HepG2 (cell line): ENCODE measurements around the gene AHCYL2. TPM values are rescaled to one million over a fixed set of nuclear protein-coding genes. Genes with fewer than 3 reads are reported as not detected.

Source experiments
- DNMT1 ChIP-seq: sonication (generic); formaldehyde crosslinking; IDR thresholded peaks from 2 replicates; pipeline ENCODE4 v1.5.1; 2020; ENCODE audit warnings: mild to moderate bottlenecking, missing genetic modification reagents
- FOXO1 ChIP-seq: sonication (generic); formaldehyde crosslinking; IDR thresholded peaks from 2 replicates; pipeline ENCODE4 v1.4.0; 2020; ENCODE audit warnings: missing genetic modification reagents
- MED13 ChIP-seq: sonication (generic); formaldehyde crosslinking; IDR thresholded peaks from 2 replicates; pipeline ENCODE4 v1.5.0; 2020; ENCODE audit warnings: missing genetic modification reagents
- POLR2G ChIP-seq: fragments of 200-400 bp; formaldehyde crosslinking; IDR thresholded peaks from 2 replicates; pipeline ENCODE4 v1.6.1; 2018; ENCODE audit warnings: mild to moderate bottlenecking, low read depth, low read length, moderate library complexity
- THYN1 ChIP-seq: sonication (generic); formaldehyde crosslinking; IDR thresholded peaks from 2 replicates; pipeline ENCODE4 v1.8.1; 2023; ENCODE audit warnings: low read depth, mild to moderate bottlenecking, moderate library complexity, missing genetic modification reagents, borderline replicate concordance
- ZFP36L1 ChIP-seq: sonication (generic); formaldehyde crosslinking; IDR thresholded peaks from 2 replicates; pipeline ENCODE4 v1.8.0; 2022; ENCODE audit warnings: mild to moderate bottlenecking, missing genetic modification reagents, moderate library complexity
- ZFP82 ChIP-seq: sonication (generic); formaldehyde crosslinking; IDR thresholded peaks from 2 replicates; pipeline ENCODE4 v1.5.1; 2020; ENCODE audit warnings: mild to moderate bottlenecking, missing genetic modification reagents, borderline replicate concordance
- ZNF225 ChIP-seq: sonication (generic); formaldehyde crosslinking; IDR thresholded peaks from 2 replicates; pipeline ENCODE4 v1.4.0; 2020; ENCODE audit warnings: mild to moderate bottlenecking, missing genetic modification reagents
- ZNF451 ChIP-seq: sonication (generic); formaldehyde crosslinking; IDR thresholded peaks from 2 replicates; pipeline ENCODE4 v1.5.0; 2020; ENCODE audit warnings: mild to moderate bottlenecking, missing genetic modification reagents
- ZNF558 ChIP-seq: sonication (generic); formaldehyde crosslinking; IDR thresholded peaks from 2 replicates; pipeline ENCODE4 v1.9.0; 2022; ENCODE audit warnings: mild to moderate bottlenecking, missing genetic modification reagents, borderline replicate concordance
- ZNF570 ChIP-seq: sonication (generic); formaldehyde crosslinking; IDR thresholded peaks from 2 replicates; pipeline ENCODE4 v1.4.0; 2020; ENCODE audit warnings: mild to moderate bottlenecking, missing genetic modification reagents, borderline replicate concordance
- ZNF775 ChIP-seq: sonication (generic); formaldehyde crosslinking; IDR thresholded peaks from 2 replicates; pipeline ENCODE4 v1.4.0; 2020; ENCODE audit warnings: missing genetic modification reagents, mild to moderate bottlenecking, moderate library complexity, borderline replicate concordance
- ZNF879 ChIP-seq: sonication (generic); formaldehyde crosslinking; IDR thresholded peaks from 2 replicates; pipeline ENCODE4 v1.8.1; 2023; ENCODE audit warnings: missing genetic modification reagents
- ZSCAN12 ChIP-seq: sonication (generic); formaldehyde crosslinking; IDR thresholded peaks from 2 replicates; pipeline ENCODE4 v1.9.0; 2021; ENCODE audit warnings: mild to moderate bottlenecking, missing genetic modification reagents
- polyA plus RNA-seq, 8 experiments: library from polyadenylated mRNA; depleted of rRNA in 3 of 8; stranded (reverse) in 7 of 8; unstranded in 1 of 8; fragments of >200 nt; fragmentation: Illumina TruSeq in 4 of 8; extraction: Trizol in 4 of 8; gene quantifications; 2 replicates each; pipeline versions ENCODE4 v1.2.1 to v1.2.3, GENCODE V29; 2011 to 2016; ENCODE audit warnings: low read depth in 4 of 8, missing spikeins in 1 of 8, mixed read lengths in 1 of 8; ENCODE audit not compliant: insufficient read depth in 1 of 8
- total RNA-seq, 5 experiments: library from RNA; depleted of rRNA; stranded (reverse); fragments of >200 nt; fragmentation: Illumina TruSeq; extraction: Trizol; gene quantifications; 2 replicates each; pipeline ENCODE4 v1.2.3, GENCODE V29; 2016; ENCODE audit warnings: low read depth in 1 of 5
- TF ChIP-seq, protein P1 (sequence below): sonication (generic); formaldehyde crosslinking; IDR thresholded peaks from 2 replicates; pipeline ENCODE4 v1.5.1; 2020; ENCODE audit warnings: mild to moderate bottlenecking, missing genetic modification reagents, moderate library complexity
- TF ChIP-seq, protein P2 (sequence below): sonication (generic); formaldehyde crosslinking; IDR thresholded peaks from 2 replicates; pipeline ENCODE4 v1.5.0; 2020; ENCODE audit warnings: missing genetic modification reagents
- TF ChIP-seq, protein P3 (sequence below): sonication (generic); formaldehyde crosslinking; IDR thresholded peaks from 2 replicates; pipeline ENCODE4 v1.5.0; 2020; ENCODE audit warnings: mild to moderate bottlenecking, missing genetic modification reagents, moderate library complexity
- TF ChIP-seq, protein P4 (sequence below): sonication (generic); formaldehyde crosslinking; conservative IDR thresholded peaks from 2 replicates; pipeline ENCODE4 v1.4.0; 2020; ENCODE audit warnings: mild to moderate bottlenecking, missing genetic modification reagents, moderate library complexity

AHCYL2 gene
- total and polyA plus RNA-seq, 2 of the 13 experiments (the other 11 are each of a cell fraction or from before 2014, with no cell fraction given), result 9.5 to 14.7 TPM

DNA sequence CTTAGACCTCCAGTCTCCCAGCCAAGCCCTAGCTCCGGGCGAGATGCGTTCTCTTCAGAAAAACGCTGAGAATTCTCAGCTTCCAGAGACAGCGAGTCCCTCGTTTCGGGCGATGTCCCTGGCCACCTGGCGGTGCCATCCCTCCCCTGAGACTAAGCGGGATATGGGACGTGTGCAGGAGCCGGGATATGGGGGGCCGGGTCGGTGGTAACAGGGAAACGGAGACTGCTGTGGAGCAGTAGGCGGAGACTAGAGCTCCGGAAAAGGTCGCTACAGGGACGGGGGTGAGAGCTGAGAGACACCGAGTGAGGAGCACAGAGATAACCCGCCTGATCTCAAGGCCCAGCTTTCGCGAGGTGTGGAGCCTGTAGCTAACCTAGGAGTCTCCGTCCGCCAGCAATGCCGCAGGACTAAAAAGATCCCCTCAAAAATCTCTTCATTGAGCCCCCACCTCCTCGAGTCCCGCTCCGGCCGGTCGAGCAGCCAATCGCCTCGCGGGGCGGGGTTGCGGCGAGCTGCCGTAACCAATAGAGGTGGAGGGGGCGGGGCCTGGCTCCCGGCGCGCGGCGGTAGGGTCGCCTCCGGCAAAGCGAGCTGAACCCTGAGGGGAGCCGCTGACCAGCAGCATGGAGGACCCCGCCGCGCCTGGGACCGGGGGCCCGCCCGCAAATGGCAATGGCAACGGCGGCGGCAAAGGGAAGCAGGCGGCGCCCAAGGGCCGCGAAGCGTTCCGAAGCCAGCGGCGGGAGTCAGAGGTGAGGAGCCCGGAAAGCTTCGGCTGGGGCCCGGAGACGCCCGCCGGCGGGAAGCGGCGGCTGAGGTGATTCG lies 209.2 kb downstream of the AHCYL2 start, which contains the start of gene STRIP2 (continued):
- TF ChIP-seq, protein P1, sequence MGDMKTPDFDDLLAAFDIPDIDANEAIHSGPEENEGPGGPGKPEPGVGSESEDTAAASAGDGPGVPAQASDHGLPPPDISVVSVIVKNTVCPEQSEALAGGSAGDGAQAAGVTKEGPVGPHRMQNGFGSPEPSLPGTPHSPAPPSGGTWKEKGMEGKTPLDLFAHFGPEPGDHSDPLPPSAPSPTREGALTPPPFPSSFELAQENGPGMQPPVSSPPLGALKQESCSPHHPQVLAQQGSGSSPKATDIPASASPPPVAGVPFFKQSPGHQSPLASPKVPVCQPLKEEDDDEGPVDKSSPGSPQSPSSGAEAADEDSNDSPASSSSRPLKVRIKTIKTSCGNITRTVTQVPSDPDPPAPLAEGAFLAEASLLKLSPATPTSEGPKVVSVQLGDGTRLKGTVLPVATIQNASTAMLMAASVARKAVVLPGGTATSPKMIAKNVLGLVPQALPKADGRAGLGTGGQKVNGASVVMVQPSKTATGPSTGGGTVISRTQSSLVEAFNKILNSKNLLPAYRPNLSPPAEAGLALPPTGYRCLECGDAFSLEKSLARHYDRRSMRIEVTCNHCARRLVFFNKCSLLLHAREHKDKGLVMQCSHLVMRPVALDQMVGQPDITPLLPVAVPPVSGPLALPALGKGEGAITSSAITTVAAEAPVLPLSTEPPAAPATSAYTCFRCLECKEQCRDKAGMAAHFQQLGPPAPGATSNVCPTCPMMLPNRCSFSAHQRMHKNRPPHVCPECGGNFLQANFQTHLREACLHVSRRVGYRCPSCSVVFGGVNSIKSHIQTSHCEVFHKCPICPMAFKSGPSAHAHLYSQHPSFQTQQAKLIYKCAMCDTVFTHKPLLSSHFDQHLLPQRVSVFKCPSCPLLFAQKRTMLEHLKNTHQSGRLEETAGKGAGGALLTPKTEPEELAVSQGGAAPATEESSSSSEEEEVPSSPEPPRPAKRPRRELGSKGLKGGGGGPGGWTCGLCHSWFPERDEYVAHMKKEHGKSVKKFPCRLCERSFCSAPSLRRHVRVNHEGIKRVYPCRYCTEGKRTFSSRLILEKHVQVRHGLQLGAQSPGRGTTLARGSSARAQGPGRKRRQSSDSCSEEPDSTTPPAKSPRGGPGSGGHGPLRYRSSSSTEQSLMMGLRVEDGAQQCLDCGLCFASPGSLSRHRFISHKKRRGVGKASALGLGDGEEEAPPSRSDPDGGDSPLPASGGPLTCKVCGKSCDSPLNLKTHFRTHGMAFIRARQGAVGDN (CRISPR knock-in tag), result peak; percentile 88
- TF ChIP-seq ZNF570, result no peak
- TF ChIP-seq, protein P2, sequence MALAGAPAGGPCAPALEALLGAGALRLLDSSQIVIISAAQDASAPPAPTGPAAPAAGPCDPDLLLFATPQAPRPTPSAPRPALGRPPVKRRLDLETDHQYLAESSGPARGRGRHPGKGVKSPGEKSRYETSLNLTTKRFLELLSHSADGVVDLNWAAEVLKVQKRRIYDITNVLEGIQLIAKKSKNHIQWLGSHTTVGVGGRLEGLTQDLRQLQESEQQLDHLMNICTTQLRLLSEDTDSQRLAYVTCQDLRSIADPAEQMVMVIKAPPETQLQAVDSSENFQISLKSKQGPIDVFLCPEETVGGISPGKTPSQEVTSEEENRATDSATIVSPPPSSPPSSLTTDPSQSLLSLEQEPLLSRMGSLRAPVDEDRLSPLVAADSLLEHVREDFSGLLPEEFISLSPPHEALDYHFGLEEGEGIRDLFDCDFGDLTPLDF (CRISPR knock-in tag), result peak; percentile 75
- no peak for TF ChIP-seq FOXO1 (CRISPR knock-in tag)
- no peak for TF ChIP-seq ZNF225 (CRISPR knock-in tag)
- TF ChIP-seq ZFP82 (CRISPR knock-in tag), result 0 out of 2 replicates have a peak, but pooled peaks have one; percentile 59
- TF ChIP-seq ZNF558 (CRISPR knock-in tag), result no peak; the same call in 1 of the 2 replicates
- TF ChIP-seq, protein P3, sequence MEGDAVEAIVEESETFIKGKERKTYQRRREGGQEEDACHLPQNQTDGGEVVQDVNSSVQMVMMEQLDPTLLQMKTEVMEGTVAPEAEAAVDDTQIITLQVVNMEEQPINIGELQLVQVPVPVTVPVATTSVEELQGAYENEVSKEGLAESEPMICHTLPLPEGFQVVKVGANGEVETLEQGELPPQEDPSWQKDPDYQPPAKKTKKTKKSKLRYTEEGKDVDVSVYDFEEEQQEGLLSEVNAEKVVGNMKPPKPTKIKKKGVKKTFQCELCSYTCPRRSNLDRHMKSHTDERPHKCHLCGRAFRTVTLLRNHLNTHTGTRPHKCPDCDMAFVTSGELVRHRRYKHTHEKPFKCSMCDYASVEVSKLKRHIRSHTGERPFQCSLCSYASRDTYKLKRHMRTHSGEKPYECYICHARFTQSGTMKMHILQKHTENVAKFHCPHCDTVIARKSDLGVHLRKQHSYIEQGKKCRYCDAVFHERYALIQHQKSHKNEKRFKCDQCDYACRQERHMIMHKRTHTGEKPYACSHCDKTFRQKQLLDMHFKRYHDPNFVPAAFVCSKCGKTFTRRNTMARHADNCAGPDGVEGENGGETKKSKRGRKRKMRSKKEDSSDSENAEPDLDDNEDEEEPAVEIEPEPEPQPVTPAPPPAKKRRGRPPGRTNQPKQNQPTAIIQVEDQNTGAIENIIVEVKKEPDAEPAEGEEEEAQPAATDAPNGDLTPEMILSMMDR (CRISPR knock-in tag), result peak; percentile 47
- no peak for TF ChIP-seq DNMT1 (CRISPR knock-in tag)
- no peak for TF ChIP-seq ZNF775 (CRISPR knock-in tag)
- no peak for TF ChIP-seq MED13 (CRISPR knock-in tag)
- no peak for TF ChIP-seq ZFP36L1 (CRISPR knock-in tag)
- 0 out of 2 replicates have a peak, but pooled peaks have one; percentile 30 for TF ChIP-seq ZNF451 (CRISPR knock-in tag)
- TF ChIP-seq POLR2G, result peak; percentile 70
- TF ChIP-seq, protein P4, sequence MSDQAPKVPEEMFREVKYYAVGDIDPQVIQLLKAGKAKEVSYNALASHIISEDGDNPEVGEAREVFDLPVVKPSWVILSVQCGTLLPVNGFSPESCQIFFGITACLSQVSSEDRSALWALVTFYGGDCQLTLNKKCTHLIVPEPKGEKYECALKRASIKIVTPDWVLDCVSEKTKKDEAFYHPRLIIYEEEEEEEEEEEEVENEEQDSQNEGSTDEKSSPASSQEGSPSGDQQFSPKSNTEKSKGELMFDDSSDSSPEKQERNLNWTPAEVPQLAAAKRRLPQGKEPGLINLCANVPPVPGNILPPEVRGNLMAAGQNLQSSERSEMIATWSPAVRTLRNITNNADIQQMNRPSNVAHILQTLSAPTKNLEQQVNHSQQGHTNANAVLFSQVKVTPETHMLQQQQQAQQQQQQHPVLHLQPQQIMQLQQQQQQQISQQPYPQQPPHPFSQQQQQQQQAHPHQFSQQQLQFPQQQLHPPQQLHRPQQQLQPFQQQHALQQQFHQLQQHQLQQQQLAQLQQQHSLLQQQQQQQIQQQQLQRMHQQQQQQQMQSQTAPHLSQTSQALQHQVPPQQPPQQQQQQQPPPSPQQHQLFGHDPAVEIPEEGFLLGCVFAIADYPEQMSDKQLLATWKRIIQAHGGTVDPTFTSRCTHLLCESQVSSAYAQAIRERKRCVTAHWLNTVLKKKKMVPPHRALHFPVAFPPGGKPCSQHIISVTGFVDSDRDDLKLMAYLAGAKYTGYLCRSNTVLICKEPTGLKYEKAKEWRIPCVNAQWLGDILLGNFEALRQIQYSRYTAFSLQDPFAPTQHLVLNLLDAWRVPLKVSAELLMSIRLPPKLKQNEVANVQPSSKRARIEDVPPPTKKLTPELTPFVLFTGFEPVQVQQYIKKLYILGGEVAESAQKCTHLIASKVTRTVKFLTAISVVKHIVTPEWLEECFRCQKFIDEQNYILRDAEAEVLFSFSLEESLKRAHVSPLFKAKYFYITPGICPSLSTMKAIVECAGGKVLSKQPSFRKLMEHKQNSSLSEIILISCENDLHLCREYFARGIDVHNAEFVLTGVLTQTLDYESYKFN, result 0 out of 2 replicates have a peak, but pooled peaks have one; percentile 16
- 0 out of 2 replicates have a peak, but pooled peaks have one; percentile 69 for TF ChIP-seq ZSCAN12 (CRISPR knock-in tag)
- no peak for TF ChIP-seq THYN1
- 0 out of 2 replicates have a peak, but pooled peaks have one; percentile 75 for TF ChIP-seq ZNF879 (CRISPR knock-in tag)
